ENCODE results near the gene RPL27. TPM values are rescaled to one million over a fixed set of nuclear protein-coding genes. Genes with fewer than 3 reads are reported as not detected.

The RPL27 gene
- total and polyA plus RNA-seq, 2 of the 4 experiments (the other 2 are of a cell fraction) = 1,595 to 2,806 TPM

DNA sequence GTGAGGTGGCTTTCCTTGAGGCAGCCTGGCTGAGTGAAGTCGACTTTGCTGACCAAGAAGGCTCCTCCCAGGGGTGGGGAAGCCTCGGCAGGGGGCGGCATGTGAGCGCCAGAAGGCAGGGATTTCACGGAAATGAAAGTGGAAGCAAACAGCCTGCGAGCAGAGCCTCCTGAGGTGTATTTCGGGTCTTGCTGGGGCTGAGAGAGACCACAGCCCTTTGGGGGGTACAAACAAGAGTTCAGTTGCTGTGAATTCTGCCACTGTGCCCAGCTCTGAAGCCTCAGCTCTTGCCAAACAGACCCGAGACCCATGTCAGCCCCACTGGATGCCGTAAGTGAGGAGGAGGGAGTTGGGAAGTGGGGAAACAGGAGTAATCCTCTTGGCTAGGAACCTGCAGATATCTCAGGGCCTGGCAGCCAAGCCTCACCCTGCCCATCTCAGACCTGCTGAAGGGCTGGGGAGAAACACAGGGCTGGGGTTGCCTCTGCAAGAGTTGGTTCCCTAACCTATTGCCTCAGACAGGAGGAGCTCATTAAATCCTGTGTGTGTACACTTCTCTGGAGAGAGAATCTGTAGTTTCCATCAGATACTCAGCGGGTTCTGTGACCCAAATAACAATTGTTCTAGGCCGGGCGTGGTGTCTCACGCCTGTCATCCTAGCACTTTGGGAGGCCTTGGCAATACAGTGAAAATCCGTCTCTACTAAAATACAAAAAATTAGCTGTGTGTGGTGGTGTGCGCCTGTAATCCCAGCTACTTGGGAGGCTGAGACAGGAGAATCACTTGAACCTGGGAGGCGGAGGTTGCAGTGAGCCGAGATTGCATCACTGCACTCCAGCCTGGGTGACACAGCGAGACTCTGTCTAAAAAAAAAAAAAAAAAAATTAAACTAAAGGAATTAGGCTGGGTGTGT, 8.7 kb downstream of the RPL27 start, which contains the start of gene IFI35:
Gene IFI35, plus strand, starts transcription at position 146 of the 913 bp plus-strand sequence. Its CDS starts 164 bp downstream, at position 310.
- dilution Hi-C loops (cut with HindIII; ENCODE audit: low sequenced_read_pairs, unreplicated experiment) = no loop called here
- Histone ChIP-seq H3K4me2 (ENCODE audit: low read depth, low read length) (peak within 1 kb of the TSS; percentile 95), H3K23ac (ENCODE audit: low read depth, low read length) (peak within 1 kb of the TSS; percentile 85; the same call in 1 of the 2 replicates), H2BK120ac (ENCODE audit: low read depth, low read length) (peak within 1 kb of the TSS; percentile 77), H3K9ac (ENCODE audit: low read depth, low read length) (peak within 1 kb of the TSS; percentile 86), H2BK5ac (ENCODE audit: low read depth, low read length, poor library complexity, severe bottlenecking) (peak within 1 kb of the TSS; percentile 92), H2BK20ac (ENCODE audit: low read depth, low read length) (peak within 1 kb of the TSS; percentile 43; the same call in 1 of the 2 replicates), H3K18ac (ENCODE audit: low read depth, low read length) (peak within 1 kb of the TSS; percentile 75), H2AK5ac (ENCODE audit: low read depth, low read length) (peak within 1 kb of the TSS; percentile 87), H3K4me3 (ENCODE audit: insufficient read depth, low read depth, low read length) (peak within 1 kb of the TSS; percentile 86), H3K4ac (ENCODE audit: low read depth, low read length) (peak within 1 kb of the TSS; percentile 95), H3K56ac (ENCODE audit: extremely low read depth, insufficient read depth, low read length) (peak within 1 kb of the TSS; percentile 72), H3K9me3 (ENCODE audit: control insufficient read depth, insufficient read depth, low read length) (no peaks in the 10 kb centered on the region), H3K27me3 (ENCODE audit: control insufficient read depth, insufficient read depth, low read length) (no peaks in the 10 kb centered on the region), H3K14ac (replicated peaks; ENCODE audit: low read depth, low read length) (peak within 1 kb of the TSS; percentile 98), H3K27ac (ENCODE audit: insufficient read depth, low read length) (peak within 1 kb of the TSS; percentile 92), H2AFZ (replicated peaks; ENCODE audit: low read length, poor library complexity) (peak within 1 kb of the TSS; percentile 94), H3K79me1 (ENCODE audit: low read depth in 1 of 2, low read length in 2 of 2) (peaks cover 0 to 36% of the 10 kb centered on the region in 2 experiments; a peak in 3 of 4 replicates), H3K36me3 (ENCODE audit: control insufficient read depth, insufficient read depth, low read length) (peaks cover 21% of the 10 kb centered on the region), H4K91ac (ENCODE audit: insufficient read depth, low read depth, low read length) (peak within 1 kb of the TSS; percentile 83), H4K5ac (ENCODE audit: low read depth, low read length) (peak within 1 kb of the TSS; percentile 85), H4K8ac (ENCODE audit: low read depth in 2 of 2, low read length in 2 of 2) (peak within 1 kb of the TSS; percentile 24 to 91; a peak in 3 of 4 replicates), H3K4me1 (ENCODE audit: control insufficient read depth, insufficient read depth, low read length) (0 out of 2 replicates have a peak, but pooled peaks cover 2% of the 10 kb centered on the region), H2BK15ac (ENCODE audit: low read depth, low read length) (peak within 1 kb of the TSS; percentile 6; the same call in 1 of the 3 replicates), H2AK9ac (replicated peaks; ENCODE audit: low read depth, low read length, poor library complexity) (peak within 1 kb of the TSS; percentile 38), H4K20me1 (ENCODE audit: insufficient read depth, low read length) (peaks cover 9% of the 10 kb centered on the region), H3K9me1 (ENCODE audit: insufficient read depth, low read length) (peaks cover 3% of the 10 kb centered on the region; the same call in 1 of the 2 replicates)
- no TSS peak for BruUV-seq (replicated peaks)
- in situ Hi-C loops (cut with MboI; ENCODE audit: low sequenced_read_pairs) = no loop called here
- peak; percentile 82 for DNase-seq
- intact Hi-C loops (cut with micrococcal nuclease) = loop anchor here (2.0 kb wide), 1 partner anchor 16 kb away; the partner anchor contains the start of gene VAT1
- WGBS, 2 experiments (ENCODE audit: extremely low coverage in 2 of 2, insufficient read length in 1 of 2) = 33% methylated on average over 3 of the region's 18 CpGs; no CpG with 5 or more reads in 1 of the 2 experiments
- ATAC-seq (ENCODE audit: low read depth) = peak; percentile 90
- ChIA-PET POLR2A (ENCODE audit: unreplicated experiment) (interaction anchor here (0.8 to 1.2 kb wide), 2 partner anchors 9 to 162 kb away, joined by 3 to 5 read pairs; no protein-coding TSS in a partner anchor), CTCF (no interaction called here)
- TF ChIP-seq, protein P1, sequence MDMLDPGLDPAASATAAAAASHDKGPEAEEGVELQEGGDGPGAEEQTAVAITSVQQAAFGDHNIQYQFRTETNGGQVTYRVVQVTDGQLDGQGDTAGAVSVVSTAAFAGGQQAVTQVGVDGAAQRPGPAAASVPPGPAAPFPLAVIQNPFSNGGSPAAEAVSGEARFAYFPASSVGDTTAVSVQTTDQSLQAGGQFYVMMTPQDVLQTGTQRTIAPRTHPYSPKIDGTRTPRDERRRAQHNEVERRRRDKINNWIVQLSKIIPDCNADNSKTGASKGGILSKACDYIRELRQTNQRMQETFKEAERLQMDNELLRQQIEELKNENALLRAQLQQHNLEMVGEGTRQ (IDR thresholded peaks at IDR 0.05; ENCODE audit: low read depth, low read length) = peak; percentile 21; the same call in 1 of the 2 replicates
- TF ChIP-seq CHD1 (IDR thresholded peaks at IDR 0.05; ENCODE audit: low read depth, low read length) (no peak), CEBPB (IDR thresholded peaks at IDR 0.05; ENCODE audit: low read depth, low read length) (no peak), MAZ (IDR thresholded peaks at IDR 0.05; ENCODE audit: borderline replicate concordance, low read depth, low read length) (peak; percentile 59; the same call in 1 of the 2 replicates), POLR2A (IDR thresholded peaks at IDR 0.05; ENCODE audit: low read depth, low read length) (peak; percentile 41; the same call in 1 of the 2 replicates), MXI1 (IDR thresholded peaks at IDR 0.05; ENCODE audit: borderline replicate concordance, low read depth, low read length) (peak; percentile 50; the same call in 1 of the 2 replicates), RAD21 (IDR thresholded peaks at IDR 0.05; ENCODE audit: low read length) (peak; percentile 55), RCOR1 (IDR thresholded peaks at IDR 0.05; ENCODE audit: insufficient replicate concordance, low read length) (no peak), BHLHE40 (IDR thresholded peaks at IDR 0.05; ENCODE audit: low read depth, low read length) (peak; percentile 71; the same call in 1 of the 2 replicates)
- TF ChIP-seq, protein P2, sequence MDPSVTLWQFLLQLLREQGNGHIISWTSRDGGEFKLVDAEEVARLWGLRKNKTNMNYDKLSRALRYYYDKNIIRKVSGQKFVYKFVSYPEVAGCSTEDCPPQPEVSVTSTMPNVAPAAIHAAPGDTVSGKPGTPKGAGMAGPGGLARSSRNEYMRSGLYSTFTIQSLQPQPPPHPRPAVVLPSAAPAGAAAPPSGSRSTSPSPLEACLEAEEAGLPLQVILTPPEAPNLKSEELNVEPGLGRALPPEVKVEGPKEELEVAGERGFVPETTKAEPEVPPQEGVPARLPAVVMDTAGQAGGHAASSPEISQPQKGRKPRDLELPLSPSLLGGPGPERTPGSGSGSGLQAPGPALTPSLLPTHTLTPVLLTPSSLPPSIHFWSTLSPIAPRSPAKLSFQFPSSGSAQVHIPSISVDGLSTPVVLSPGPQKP (IDR thresholded peaks at IDR 0.05; ENCODE audit: borderline replicate concordance, low read depth, low read length) = no peak
- TF ChIP-seq, protein P3, sequence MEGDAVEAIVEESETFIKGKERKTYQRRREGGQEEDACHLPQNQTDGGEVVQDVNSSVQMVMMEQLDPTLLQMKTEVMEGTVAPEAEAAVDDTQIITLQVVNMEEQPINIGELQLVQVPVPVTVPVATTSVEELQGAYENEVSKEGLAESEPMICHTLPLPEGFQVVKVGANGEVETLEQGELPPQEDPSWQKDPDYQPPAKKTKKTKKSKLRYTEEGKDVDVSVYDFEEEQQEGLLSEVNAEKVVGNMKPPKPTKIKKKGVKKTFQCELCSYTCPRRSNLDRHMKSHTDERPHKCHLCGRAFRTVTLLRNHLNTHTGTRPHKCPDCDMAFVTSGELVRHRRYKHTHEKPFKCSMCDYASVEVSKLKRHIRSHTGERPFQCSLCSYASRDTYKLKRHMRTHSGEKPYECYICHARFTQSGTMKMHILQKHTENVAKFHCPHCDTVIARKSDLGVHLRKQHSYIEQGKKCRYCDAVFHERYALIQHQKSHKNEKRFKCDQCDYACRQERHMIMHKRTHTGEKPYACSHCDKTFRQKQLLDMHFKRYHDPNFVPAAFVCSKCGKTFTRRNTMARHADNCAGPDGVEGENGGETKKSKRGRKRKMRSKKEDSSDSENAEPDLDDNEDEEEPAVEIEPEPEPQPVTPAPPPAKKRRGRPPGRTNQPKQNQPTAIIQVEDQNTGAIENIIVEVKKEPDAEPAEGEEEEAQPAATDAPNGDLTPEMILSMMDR (conservative IDR thresholded peaks at IDR 0.05; ENCODE audit: low read depth, low read length) = peak; percentile 49

Measured in IMR-90 (cell line).